ENCODE measurements around the gene CREB3L2.

Gene CREB3L2

GRCh38 chr7:137828456-137828855, 173.4 kb downstream of the CREB3L2 start:
- DNase-seq = no peak

GRCh38 chr7:137825489-137825888, 176.4 kb downstream of the CREB3L2 start:
- no peak for DNase-seq
